Upper lobe of left lung (tissue), 4 donors: ENCODE data around the gene KRT27.

Experiments
- EP300 ChIP-seq, 4 donors: sonication (generic); formaldehyde crosslinking; IDR thresholded peaks; one replicate each; pipeline ENCODE4 v1.5.1; 2017; ENCODE audit warnings: antibody characterized with exemption in 4 of 4, control low read depth in 2 of 4
- POLR2A ChIP-seq, 4 donors: fragments of 450-650 bp; IDR thresholded peaks; one replicate each; pipeline ENCODE4 v1.5.1; 2016 to 2017; ENCODE audit warnings: antibody characterized with exemption in 4 of 4, mild to moderate bottlenecking in 2 of 4
- POLR2AphosphoS5 ChIP-seq, 2 donors: sonication (generic); formaldehyde crosslinking; IDR thresholded peaks; one replicate each; pipeline ENCODE4 v1.5.1; 2017; ENCODE audit warnings: antibody characterized with exemption in 2 of 2
- TF ChIP-seq, protein P1 (sequence below), 6 experiments: fragments of 450-650 bp in 4 of 6; fragments of 200-600 bp in 2 of 6; sonication (generic) in 2 of 6; IDR thresholded peaks; one replicate each; pipeline ENCODE4 v1.5.1; 2016 to 2019; ENCODE audit warnings: antibody characterized with exemption in 6 of 6

DNA sequence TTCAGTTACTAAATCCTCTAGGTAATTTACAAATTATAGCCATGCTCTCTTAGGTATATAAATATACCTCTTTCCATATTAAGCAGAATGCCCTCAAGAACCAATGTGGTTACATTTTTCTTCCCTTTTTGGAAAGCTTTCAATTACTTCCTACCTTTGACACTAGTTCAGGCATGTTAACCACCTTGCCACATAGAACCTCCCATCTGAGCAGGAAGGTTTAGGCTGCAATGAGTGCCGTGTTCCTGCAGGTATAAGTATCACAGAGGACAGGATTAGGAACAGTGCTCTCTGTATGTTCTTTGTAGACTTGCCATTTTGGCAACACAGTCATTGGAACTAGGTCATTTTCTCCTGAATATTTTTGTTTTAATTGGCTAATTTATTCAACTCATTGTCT is 47.3 kb downstream of the KRT27 start:
- TF ChIP-seq, protein P1, sequence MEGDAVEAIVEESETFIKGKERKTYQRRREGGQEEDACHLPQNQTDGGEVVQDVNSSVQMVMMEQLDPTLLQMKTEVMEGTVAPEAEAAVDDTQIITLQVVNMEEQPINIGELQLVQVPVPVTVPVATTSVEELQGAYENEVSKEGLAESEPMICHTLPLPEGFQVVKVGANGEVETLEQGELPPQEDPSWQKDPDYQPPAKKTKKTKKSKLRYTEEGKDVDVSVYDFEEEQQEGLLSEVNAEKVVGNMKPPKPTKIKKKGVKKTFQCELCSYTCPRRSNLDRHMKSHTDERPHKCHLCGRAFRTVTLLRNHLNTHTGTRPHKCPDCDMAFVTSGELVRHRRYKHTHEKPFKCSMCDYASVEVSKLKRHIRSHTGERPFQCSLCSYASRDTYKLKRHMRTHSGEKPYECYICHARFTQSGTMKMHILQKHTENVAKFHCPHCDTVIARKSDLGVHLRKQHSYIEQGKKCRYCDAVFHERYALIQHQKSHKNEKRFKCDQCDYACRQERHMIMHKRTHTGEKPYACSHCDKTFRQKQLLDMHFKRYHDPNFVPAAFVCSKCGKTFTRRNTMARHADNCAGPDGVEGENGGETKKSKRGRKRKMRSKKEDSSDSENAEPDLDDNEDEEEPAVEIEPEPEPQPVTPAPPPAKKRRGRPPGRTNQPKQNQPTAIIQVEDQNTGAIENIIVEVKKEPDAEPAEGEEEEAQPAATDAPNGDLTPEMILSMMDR (IDR thresholded peaks at IDR 0.05): no peak
- TF ChIP-seq POLR2AphosphoS5 (IDR thresholded peaks at IDR 0.05) (no peak), POLR2A (IDR thresholded peaks at IDR 0.05) (no peak), EP300 (IDR thresholded peaks at IDR 0.05) (no peak)
